Spinal cord (tissue), 10 donors: ENCODE results near the gene ADIPOR2. TPM values are rescaled to one million over a fixed set of nuclear protein-coding genes. Genes with fewer than 3 reads are reported as not detected.
"Not testable (repeated sequence)": the region's sequence is repeated elsewhere in the genome, so short reads cannot be mapped to it uniquely, and the experiment has no call there.

ENCODE experiments used
- DNase-seq, 6 donors: peaks; one replicate each; pipeline versions ENCODE4 v3.0.0 to v3.0.0-alpha.2; 2013 to 2015; ENCODE audit warnings: low spot score in 6 of 6, low read depth in 4 of 6
- H3K27ac ChIP-seq: one replicate; pipeline ENCODE4 v1.5.1; 2013; ENCODE audit warnings: low read depth, low read length, control low read depth
- H3K27me3 ChIP-seq: one replicate; pipeline ENCODE4 v1.6.1; 2013; ENCODE audit warnings: low read length; ENCODE audit not compliant: control insufficient read depth, insufficient read depth
- H3K36me3 ChIP-seq: one replicate; pipeline ENCODE4 v1.6.1; 2013; ENCODE audit warnings: low read length; ENCODE audit not compliant: control insufficient read depth, insufficient read depth
- H3K4me1 ChIP-seq: one replicate; pipeline ENCODE4 v1.6.1; 2013; ENCODE audit warnings: low read length; ENCODE audit not compliant: control insufficient read depth, insufficient read depth
- H3K4me3 ChIP-seq: one replicate; pipeline ENCODE4 v1.5.1; 2013; ENCODE audit warnings: low read depth, low read length, control low read depth
- H3K9me3 ChIP-seq: one replicate; pipeline ENCODE4 v1.6.1; 2013; ENCODE audit warnings: low read length; ENCODE audit not compliant: control insufficient read depth, insufficient read depth
- WGBS: methylation state at CpG from one replicate; pipeline ENCODE4 v1.1.5; 2013; ENCODE audit warnings: missing lambda C conversion rate; ENCODE audit not compliant: insufficient coverage; 5-methylcytosine and 5-hydroxymethylcytosine counted together
- polyA plus RNA-seq, 2 donors: library from polyadenylated mRNA; unstranded; fragments of 120-200 nt; gene quantifications; one replicate each; pipeline ENCODE4 v1.2.1, GENCODE V29; 2013; ENCODE audit not compliant: insufficient read length in 2 of 2
- total RNA-seq, 2 donors: library from RNA; depleted of rRNA in 1 of 2; stranded (reverse); fragments of 120-200 nt in 1 of 2; fragments of >200 nt in 1 of 2; gene quantifications; one replicate each; pipeline versions ENCODE4 v1.2.3 to v1.2.4, GENCODE V29; 2013 to 2014
- donor health status: healthy.

ADIPOR2 gene
- total and polyA plus RNA-seq, 4 donors = 40.7 to 49.3 (median 42.3) TPM

DNA sequence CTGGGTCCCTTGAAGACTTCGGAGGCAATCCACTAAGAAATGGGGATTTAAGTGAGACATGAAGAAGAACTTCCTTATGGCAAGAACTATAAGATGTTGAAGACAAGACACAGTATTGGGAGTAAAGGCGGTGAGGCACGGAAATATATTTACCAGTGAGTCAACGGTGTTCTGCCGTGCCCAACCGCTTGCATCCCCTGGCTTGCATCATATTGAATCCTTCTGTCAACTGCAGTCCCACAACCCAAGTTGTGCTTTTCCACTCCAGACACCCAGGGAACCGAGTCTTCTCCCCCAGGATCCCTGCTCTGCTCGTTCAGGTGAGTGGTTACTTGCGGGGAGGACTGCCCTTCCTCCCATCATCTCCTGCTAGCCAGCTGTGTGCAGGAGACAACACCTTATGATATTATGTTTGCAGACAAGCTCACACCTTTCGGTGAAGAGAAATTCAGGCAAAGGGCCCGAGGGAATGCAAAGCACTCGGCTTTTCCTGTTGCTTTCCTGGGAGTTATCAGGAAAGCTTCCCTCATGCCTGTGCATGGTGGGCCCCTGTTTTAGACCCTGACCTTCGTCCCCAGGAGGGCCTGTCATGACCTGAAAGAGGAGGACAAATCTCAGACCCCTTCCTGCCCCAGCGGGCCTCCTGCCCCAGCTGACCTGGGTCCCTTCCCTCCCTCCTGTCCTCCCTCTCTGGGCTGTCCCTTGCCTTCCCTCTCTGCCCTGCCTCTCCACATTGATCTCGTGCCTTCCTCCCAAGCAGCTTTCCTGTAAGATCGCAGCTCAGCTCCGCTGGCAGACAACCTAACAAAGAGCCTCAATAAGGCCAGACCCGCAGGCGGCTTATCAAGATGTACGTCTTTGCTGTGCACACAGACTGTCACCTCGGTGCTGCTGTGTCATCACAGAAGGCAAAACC is 125.2 kb downstream of the ADIPOR2 start:
- Histone ChIP-seq H3K27ac (no peak overlapping the region), H3K4me3 (no peak overlapping the region), H3K27me3 (peaks cover 14% of the 10 kb centered on the region), H3K4me1 (peaks cover 21% of the 10 kb centered on the region), H3K36me3 (no peaks in the 10 kb centered on the region), H3K9me3 (no peaks in the 10 kb centered on the region)
- DNase-seq = peak in 1 of 6 donors; percentile 57
- 69% methylated on average over 20 of the region's 21 CpGs for WGBS

DNA sequence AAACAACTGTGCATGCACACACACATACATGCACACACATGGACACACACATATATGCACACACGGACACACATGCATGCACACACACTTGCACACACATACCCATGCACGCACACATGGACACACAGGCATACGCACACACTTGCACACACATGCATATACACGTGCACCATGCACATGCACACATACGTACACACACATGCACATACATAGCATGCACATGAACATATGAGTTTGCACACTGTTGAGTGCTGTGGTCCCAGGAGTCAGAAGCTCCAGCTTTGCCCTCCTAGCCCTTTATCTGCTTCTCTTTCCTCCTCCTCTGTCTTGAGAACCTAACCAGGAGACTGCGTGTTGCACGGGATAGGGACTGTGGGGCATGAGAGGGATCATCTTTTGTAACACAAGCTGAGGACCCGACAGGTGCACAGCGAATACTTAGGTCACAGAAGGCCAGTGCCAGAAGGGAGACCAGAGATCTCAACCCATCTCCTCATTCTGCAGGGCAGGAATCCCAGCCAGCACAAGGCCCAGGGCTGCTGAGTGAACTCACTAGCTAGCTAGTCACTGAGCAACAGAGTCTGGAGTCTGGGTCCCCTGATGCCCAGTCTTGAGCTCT is 126.0 kb downstream of the ADIPOR2 start:
- Histone ChIP-seq H3K27me3 (peaks cover 21% of the 10 kb centered on the region), H3K4me3 (no peak overlapping the region), H3K36me3 (no peaks in the 10 kb centered on the region), H3K9me3 (no peaks in the 10 kb centered on the region), H3K4me1 (peaks cover 29% of the 10 kb centered on the region), H3K27ac (no peak overlapping the region)
- WGBS = 97% methylated on average over 9 of the region's 9 CpGs
- no peak for DNase-seq

DNA sequence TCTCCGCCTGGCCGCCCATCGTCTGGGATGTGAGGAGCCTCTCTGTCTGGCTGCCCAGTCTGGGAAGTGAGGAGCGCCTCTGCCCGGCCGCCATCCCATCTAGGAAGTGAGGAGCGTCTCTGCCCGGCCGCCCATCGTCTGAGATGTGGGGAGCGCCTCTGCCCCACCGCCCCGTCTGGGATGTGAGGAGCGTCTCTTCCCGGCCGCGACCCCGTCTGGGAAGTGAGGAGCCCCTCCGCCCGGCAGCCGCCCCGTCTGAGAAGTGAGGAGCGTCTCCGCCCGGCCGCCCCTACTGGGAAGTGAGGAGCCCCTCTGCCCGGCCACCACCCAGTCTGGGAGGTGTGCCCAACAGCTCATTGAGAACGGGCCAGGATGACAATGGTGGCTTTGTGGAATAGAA is 127.1 kb downstream of the ADIPOR2 start:
- not testable (repeated sequence) for H3K4me3 ChIP-seq, H3K27ac ChIP-seq, H3K9me3 ChIP-seq, DNase-seq, H3K36me3 ChIP-seq
- WGBS = 95% methylated on average over 13 of the region's 28 CpGs
- Histone ChIP-seq H3K4me1 (peaks cover 36% of the 10 kb centered on the region), H3K27me3 (peaks cover 28% of the 10 kb centered on the region)

DNA sequence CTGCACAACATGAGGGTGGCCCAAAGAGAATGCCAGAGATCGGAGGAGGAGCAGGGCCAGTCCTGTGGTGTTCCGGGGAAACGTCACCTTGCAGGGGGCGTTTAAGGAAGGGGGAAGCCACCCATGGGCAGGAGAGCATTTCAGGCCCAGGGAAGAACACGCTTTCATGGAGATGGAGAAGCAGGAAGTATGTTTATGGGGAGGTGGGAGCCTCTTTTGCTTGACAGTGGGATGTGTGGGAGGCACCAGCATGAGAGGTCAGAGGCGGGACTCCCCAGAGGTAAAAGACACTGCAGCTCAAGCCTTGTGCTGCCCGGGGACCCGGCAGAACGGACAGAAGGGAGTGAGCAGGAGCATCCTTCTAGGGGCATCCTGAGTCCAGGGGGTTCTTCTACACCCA is 128.2 kb downstream of the ADIPOR2 start:
- DNase-seq = no peak
- Histone ChIP-seq H3K27me3 (peaks cover 28% of the 10 kb centered on the region), H3K9me3 (no peaks in the 10 kb centered on the region), H3K4me1 (peaks cover 41% of the 10 kb centered on the region), H3K36me3 (peaks cover 2% of the 10 kb centered on the region), H3K4me3 (no peak overlapping the region), H3K27ac (no peak overlapping the region)
- 78% methylated on average over 9 of the region's 9 CpGs for WGBS

DNA sequence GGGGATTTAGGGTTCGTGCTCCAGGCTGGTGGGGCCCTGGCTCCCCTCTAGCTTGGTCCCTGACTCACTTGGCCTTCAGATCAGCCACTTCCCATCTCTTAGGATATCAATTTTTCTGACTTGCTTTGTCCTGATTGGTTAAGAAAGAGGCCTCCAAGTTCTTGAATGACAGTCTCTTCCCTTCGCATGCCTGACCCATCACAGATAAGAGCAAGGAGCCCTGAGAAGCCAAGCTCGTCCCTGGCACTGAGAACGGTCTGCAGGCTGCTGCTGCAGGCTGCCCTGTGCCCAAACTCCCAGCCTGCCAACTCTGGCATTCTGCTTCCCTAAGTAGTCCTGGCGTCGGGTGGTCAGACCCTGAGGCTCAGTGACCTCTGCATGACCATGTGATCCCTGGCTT is 128.7 kb downstream of the ADIPOR2 start:
- Histone ChIP-seq H3K27me3 (peaks cover 28% of the 10 kb centered on the region), H3K27ac (no peak overlapping the region), H3K4me1 (peaks cover 41% of the 10 kb centered on the region), H3K4me3 (no peak overlapping the region), H3K9me3 (no peaks in the 10 kb centered on the region), H3K36me3 (peaks cover 2% of the 10 kb centered on the region)
- peak in 2 of 6 donors; percentile 17 to 28 for DNase-seq
- 41% methylated on average over 6 of the region's 6 CpGs for WGBS

DNA sequence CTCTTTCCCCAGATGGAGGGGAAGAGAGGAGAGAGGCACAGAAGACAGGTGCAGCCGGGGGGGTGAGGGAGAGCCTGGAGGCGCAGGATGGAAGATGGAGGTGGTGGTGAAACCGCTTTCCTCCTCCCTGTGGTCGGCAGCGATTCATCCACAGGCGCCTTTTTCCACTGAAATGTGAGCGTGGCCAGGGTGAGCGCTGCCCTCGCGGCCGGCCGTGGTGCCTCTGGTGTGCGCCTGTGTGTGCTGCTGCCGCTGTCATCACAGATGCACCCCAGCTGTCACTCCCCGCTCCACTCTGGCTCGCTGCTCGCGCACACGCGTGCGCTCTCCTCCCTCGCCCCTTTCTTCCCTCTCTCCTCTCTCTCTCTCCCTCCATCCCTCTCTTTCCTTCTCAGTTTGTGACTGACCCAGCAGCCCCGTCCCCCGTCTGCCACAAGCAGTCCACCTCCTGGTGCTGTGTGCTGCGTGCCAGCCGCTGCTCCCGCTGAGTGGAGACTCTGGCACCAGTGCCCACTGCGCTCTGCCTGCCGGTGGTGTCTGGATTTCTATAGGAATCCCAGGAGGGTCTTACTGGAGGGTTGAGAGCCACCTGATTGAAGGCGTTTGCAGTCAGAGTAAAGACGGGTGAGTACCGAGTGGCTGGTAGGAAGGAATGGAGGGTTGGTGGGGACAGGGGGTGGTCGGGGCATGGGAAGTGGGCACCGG is 129.5 kb downstream of the ADIPOR2 start, which contains the start of gene LRTM2:
Gene LRTM2 (plus strand): TSS at position 375 of the 705 bp plus-strand sequence. CDS start 7,584 bp downstream, outside the sequence.
- Histone ChIP-seq H3K9me3 (no peaks in the 10 kb centered on the region), H3K36me3 (peaks cover 2% of the 10 kb centered on the region), H3K4me3 (peak within 1 kb of the TSS; percentile 14), H3K4me1 (peaks cover 41% of the 10 kb centered on the region), H3K27ac (no peak within 1 kb of the TSS), H3K27me3 (peaks cover 28% of the 10 kb centered on the region)
- 8% methylated on average over 33 of the region's 34 CpGs for WGBS
- peak in 2 of 6 donors; percentile 72 to 85 for DNase-seq

DNA sequence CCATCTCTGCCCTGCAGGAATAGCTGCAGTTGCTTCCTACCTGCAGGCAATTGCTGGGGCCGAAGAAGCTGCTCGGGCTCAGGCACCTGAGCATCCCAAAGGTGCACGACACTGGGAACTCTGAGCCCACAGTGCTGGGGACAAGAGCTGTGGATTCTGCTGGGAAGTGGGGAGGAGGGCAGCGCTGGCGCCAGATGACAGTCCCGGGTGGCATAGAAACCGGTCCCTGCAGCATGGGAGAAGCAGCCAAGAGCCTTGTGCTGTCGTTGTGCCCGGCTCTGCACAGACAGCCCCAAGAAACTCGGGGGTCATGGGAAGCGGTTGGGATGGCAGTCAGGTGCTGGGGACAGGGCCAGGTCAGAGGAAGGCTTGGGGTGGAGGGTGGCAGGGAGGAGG is 130.0 kb downstream of the ADIPOR2 start:
- no peak overlapping the region for H3K27ac ChIP-seq
- 44% methylated on average over 11 of the region's 11 CpGs for WGBS
- H3K36me3 ChIP-seq = peaks cover 2% of the 10 kb centered on the region
- H3K4me1 ChIP-seq = peaks cover 41% of the 10 kb centered on the region
- no peaks in the 10 kb centered on the region for H3K9me3 ChIP-seq
- peak overlapping the region; percentile 14 for H3K4me3 ChIP-seq
- DNase-seq = peak in 2 of 6 donors; percentile 37 to 49
- H3K27me3 ChIP-seq = peaks cover 28% of the 10 kb centered on the region

DNA sequence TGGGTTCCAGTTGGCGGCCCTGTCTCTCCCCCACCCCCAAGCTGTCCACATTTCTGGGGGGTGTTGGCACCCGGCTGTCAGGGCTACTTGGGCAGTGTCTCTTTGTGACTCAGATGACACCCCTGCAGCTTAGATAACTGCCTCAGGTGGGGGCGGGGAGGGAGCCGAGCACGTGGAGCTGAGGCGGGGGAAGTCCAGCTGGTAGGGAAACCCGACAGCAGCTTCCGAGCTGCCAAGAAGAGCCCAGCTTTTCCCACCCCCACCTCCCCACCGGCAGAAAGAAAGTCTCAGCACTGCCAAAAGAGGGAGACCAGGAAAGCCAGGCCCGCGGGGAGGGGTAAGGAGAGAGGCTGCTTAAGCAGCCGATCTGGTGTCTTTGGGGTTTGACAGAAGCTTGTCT is 130.9 kb downstream of the ADIPOR2 start:
- peak in 1 of 6 donors; percentile 89 for DNase-seq
- 22% methylated on average over 5 of the region's 12 CpGs for WGBS
- peaks cover 28% of the 10 kb centered on the region for H3K27me3 ChIP-seq
- peaks cover 7% of the 10 kb centered on the region for H3K36me3 ChIP-seq
- no peak overlapping the region for H3K4me3 ChIP-seq
- no peaks in the 10 kb centered on the region for H3K9me3 ChIP-seq
- no peak overlapping the region for H3K27ac ChIP-seq
- peaks cover 41% of the 10 kb centered on the region for H3K4me1 ChIP-seq

DNA sequence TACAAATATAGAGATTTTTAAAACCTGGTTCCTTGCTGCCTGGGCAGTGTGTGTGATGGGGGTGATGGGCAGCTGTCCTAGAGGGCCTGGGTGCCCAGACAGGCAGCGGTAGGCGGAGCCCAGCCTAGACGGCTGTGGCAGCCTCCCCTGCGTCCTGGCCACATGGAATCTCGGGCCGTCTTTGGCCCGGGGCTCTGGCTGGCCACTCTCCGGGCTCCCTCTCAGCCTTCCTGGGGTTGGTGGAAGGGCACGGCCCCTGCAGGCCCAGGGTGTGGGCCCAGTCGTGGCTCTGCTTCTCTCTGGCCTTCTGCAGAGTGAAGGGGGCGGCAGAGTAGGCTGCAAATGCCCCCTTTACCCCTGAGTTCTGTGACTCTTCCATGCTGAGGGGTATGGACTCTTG is 131.8 kb downstream of the ADIPOR2 start:
- no peak overlapping the region for H3K27ac ChIP-seq
- peaks cover 16% of the 10 kb centered on the region for H3K36me3 ChIP-seq
- no peaks in the 10 kb centered on the region for H3K9me3 ChIP-seq
- peaks cover 50% of the 10 kb centered on the region for H3K4me1 ChIP-seq
- no peak overlapping the region for H3K4me3 ChIP-seq
- DNase-seq = no peak
- peaks cover 28% of the 10 kb centered on the region for H3K27me3 ChIP-seq
- 72% methylated on average over 11 of the region's 11 CpGs for WGBS
